Measurements from ENCODE around the gene LRMDA. TPM values are rescaled to one million over a fixed set of nuclear protein-coding genes. Genes with fewer than 3 reads are reported as not detected.

Gene LRMDA
- total and polyA plus RNA-seq, 2 of the 13 experiments (the other 11 are each of a cell fraction or from before 2014, with no cell fraction given) = 13.4 to 22.0 TPM

DNA sequence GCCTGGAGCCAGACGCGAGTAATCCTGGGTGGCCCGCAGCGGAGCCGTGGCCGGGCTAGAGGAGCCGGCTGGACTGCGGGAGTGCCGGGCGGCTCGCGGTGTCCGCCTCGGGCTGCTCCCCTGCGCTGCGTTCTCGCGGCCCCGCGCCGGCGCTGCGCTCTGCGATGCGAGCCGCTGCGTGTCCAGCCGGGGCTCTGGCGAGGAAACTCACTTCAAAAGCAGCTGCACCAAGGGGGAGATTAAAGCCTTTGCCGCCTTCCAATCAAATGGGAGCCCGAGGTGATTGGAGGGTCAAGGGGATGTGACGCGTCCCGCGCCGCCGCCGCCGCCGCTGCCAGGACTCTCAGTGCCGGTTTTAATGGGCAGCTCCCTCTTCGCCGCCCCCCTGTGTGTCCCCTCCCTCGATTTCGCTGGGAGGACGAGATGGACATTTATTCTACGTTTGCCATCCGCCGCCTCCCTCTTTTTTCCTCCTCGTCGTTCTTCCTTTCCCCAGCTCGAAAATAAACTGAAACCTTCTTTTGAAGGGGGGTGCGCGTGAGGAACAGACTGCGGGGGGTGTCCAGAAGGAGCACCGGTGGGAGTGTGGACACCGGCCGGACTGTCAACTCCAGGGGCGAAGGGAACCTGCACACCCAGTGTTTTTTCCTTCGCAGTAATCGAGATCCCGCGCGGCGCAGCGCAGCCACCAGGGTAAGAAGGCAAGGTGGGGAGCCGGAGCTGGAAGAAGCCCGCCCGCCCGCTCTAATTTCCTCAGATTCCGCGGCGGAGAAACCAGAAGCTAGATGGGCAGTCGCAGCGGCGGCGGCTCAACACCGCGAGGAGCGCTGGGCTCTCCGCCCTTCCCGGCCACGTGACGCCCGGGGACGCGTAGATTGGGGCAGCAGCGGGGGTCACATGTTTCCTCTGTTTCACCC lies 29.6 kb upstream of the LRMDA start, which contains the start of gene ZNF503 (continued):
- TF ChIP-seq, protein P1, sequence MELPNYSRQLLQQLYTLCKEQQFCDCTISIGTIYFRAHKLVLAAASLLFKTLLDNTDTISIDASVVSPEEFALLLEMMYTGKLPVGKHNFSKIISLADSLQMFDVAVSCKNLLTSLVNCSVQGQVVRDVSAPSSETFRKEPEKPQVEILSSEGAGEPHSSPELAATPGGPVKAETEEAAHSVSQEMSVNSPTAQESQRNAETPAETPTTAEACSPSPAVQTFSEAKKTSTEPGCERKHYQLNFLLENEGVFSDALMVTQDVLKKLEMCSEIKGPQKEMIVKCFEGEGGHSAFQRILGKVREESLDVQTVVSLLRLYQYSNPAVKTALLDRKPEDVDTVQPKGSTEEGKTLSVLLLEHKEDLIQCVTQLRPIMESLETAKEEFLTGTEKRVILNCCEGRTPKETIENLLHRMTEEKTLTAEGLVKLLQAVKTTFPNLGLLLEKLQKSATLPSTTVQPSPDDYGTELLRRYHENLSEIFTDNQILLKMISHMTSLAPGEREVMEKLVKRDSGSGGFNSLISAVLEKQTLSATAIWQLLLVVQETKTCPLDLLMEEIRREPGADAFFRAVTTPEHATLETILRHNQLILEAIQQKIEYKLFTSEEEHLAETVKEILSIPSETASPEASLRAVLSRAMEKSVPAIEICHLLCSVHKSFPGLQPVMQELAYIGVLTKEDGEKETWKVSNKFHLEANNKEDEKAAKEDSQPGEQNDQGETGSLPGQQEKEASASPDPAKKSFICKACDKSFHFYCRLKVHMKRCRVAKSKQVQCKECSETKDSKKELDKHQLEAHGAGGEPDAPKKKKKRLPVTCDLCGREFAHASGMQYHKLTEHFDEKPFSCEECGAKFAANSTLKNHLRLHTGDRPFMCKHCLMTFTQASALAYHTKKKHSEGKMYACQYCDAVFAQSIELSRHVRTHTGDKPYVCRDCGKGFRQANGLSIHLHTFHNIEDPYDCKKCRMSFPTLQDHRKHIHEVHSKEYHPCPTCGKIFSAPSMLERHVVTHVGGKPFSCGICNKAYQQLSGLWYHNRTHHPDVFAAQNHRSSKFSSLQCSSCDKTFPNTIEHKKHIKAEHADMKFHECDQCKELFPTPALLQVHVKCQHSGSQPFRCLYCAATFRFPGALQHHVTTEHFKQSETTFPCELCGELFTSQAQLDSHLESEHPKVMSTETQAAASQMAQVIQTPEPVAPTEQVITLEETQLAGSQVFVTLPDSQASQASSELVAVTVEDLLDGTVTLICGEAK (IDR thresholded peaks at IDR 0.05) = no peak
- TF ChIP-seq, protein P1 (CRISPR knock-in tag; IDR thresholded peaks at IDR 0.05) = no peak; the same call in 1 of the 2 replicates
- no peak for TF ChIP-seq PHF5A (CRISPR knock-in tag; IDR thresholded peaks at IDR 0.05; ENCODE audit: low read depth, unreplicated experiment)
- TF ChIP-seq PBX2 (CRISPR knock-in tag; IDR thresholded peaks at IDR 0.05) = peak; percentile 30; the same call in 1 of the 2 replicates
- TF ChIP-seq, protein P2, sequence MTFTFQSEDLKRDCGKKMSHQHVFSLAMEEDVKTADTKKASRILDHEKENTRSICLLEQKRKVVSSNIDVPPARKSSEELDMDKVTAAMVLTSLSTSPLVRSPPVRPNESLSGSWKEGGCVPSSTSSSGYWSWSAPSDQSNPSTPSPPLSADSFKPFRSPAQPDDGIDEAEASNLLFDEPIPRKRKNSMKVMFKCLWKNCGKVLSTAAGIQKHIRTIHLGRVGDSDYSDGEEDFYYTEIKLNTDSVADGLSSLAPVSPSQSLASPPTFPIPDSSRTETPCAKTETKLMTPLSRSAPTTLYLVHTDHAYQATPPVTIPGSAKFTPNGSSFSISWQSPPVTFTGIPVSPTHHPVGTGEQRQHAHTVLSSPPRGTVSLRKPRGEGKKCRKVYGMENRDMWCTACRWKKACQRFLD (CRISPR knock-in tag; IDR thresholded peaks at IDR 0.05; ENCODE audit: borderline replicate concordance) = 0 out of 2 replicates have a peak, but pooled peaks have one; percentile 15
- TF ChIP-seq XRCC5 (optimal IDR thresholded peaks at IDR 0.05; ENCODE audit: low read length) = peak; percentile 11
- TF ChIP-seq CBX5 (CRISPR knock-in tag; IDR thresholded peaks at IDR 0.05; ENCODE audit: borderline replicate concordance) = peak; percentile 46; the same call in 1 of the 2 replicates
- TF ChIP-seq, protein P3, sequence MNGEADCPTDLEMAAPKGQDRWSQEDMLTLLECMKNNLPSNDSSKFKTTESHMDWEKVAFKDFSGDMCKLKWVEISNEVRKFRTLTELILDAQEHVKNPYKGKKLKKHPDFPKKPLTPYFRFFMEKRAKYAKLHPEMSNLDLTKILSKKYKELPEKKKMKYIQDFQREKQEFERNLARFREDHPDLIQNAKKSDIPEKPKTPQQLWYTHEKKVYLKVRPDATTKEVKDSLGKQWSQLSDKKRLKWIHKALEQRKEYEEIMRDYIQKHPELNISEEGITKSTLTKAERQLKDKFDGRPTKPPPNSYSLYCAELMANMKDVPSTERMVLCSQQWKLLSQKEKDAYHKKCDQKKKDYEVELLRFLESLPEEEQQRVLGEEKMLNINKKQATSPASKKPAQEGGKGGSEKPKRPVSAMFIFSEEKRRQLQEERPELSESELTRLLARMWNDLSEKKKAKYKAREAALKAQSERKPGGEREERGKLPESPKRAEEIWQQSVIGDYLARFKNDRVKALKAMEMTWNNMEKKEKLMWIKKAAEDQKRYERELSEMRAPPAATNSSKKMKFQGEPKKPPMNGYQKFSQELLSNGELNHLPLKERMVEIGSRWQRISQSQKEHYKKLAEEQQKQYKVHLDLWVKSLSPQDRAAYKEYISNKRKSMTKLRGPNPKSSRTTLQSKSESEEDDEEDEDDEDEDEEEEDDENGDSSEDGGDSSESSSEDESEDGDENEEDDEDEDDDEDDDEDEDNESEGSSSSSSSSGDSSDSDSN (CRISPR knock-in tag; IDR thresholded peaks at IDR 0.05) = peak; percentile 78
- 0 out of 2 replicates have a peak, but pooled peaks have one; percentile 10 for TF ChIP-seq TBX3 (IDR thresholded peaks at IDR 0.05; ENCODE audit: borderline replicate concordance)
- 0 out of 2 replicates have a peak, but pooled peaks have one; percentile 38 for TF ChIP-seq ZNF451 (CRISPR knock-in tag; IDR thresholded peaks at IDR 0.05)
- peak; percentile 18; the same call in 1 of the 2 replicates for TF ChIP-seq ZNF124 (CRISPR knock-in tag; IDR thresholded peaks at IDR 0.05)
- TF ChIP-seq HIVEP1 (CRISPR knock-in tag; IDR thresholded peaks at IDR 0.05) = peak; percentile 61; the same call in 1 of the 2 replicates

All from HepG2 (cell line).